AG09319 (cell line): Measurements from ENCODE around the gene NKTR.

Experiments used
- DNase-seq: peaks from one replicate; pipeline ENCODE4 v3.0.0-alpha.2; 2010; ENCODE audit warnings: low read depth; ENCODE audit errors: extremely low read depth
- CTCF ChIP-seq: IDR thresholded peaks from 2 replicates; pipeline ENCODE4 v1.5.1; 2011; ENCODE audit warnings: low read depth, mild to moderate bottlenecking, inconsistent platforms, low read length, moderate library complexity

NKTR gene

GRCh38 chr3:42693530-42693930, 93.0 kb downstream of the NKTR start:
- DNase-seq = no peak
- no peak for TF ChIP-seq CTCF

- DNase-seq = no peak
- no peak for TF ChIP-seq CTCF
Measured at GRCh38 chr3:42694366-42694765, 93.9 kb downstream of the NKTR start.

- TF ChIP-seq CTCF = no peak
- no peak for DNase-seq
Measured at GRCh38 chr3:42696356-42697288, 96.1 kb downstream of the NKTR start.

GRCh38 chr3:42697289-42698051, 97.0 kb downstream of the NKTR start:
- no peak for TF ChIP-seq CTCF

More at GRCh38 chr3:42697289-42698051, 97.0 kb downstream of the NKTR start:
- no peak for DNase-seq
